Measurements from ENCODE around the gene SMIM29.

SMIM29 gene

GRCh38 chr6:34277763-34278112 lies 28.9 kb upstream of the SMIM29 start:
- DNase-seq = no peak
- in situ Hi-C loops (cut with HindIII; ENCODE audit: low pct_ligation_motif_present, low sequenced_read_pairs) = no loop called here
- TF ChIP-seq, protein P1, sequence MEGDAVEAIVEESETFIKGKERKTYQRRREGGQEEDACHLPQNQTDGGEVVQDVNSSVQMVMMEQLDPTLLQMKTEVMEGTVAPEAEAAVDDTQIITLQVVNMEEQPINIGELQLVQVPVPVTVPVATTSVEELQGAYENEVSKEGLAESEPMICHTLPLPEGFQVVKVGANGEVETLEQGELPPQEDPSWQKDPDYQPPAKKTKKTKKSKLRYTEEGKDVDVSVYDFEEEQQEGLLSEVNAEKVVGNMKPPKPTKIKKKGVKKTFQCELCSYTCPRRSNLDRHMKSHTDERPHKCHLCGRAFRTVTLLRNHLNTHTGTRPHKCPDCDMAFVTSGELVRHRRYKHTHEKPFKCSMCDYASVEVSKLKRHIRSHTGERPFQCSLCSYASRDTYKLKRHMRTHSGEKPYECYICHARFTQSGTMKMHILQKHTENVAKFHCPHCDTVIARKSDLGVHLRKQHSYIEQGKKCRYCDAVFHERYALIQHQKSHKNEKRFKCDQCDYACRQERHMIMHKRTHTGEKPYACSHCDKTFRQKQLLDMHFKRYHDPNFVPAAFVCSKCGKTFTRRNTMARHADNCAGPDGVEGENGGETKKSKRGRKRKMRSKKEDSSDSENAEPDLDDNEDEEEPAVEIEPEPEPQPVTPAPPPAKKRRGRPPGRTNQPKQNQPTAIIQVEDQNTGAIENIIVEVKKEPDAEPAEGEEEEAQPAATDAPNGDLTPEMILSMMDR (IDR thresholded peaks at IDR 0.05; ENCODE audit: low read depth, low read length, missing control alignments) = no peak
- Histone ChIP-seq H3K27me3 (replicated peaks) (no peaks in the 10 kb centered on the region), H3K4me3 (ENCODE audit: low read depth, low read length) (no peak overlapping the region), H3K36me3 (replicated peaks) (peaks cover 2% of the 10 kb centered on the region), H3K27ac (no peak overlapping the region)

GRCh38 chr6:34276881-34277762 lies 28.3 kb upstream of the SMIM29 start:
- no peak for DNase-seq
- TF ChIP-seq, protein P1 (IDR thresholded peaks at IDR 0.05; ENCODE audit: low read depth, low read length, missing control alignments) = no peak
- H3K27ac ChIP-seq = no peak overlapping the region
- in situ Hi-C loops (cut with HindIII; ENCODE audit: low pct_ligation_motif_present, low sequenced_read_pairs) = no loop called here
- no peaks in the 10 kb centered on the region for H3K27me3 ChIP-seq (replicated peaks)
- no peak overlapping the region for H3K4me3 ChIP-seq (ENCODE audit: low read depth, low read length)
- H3K36me3 ChIP-seq (replicated peaks) = peaks cover 2% of the 10 kb centered on the region

DNA sequence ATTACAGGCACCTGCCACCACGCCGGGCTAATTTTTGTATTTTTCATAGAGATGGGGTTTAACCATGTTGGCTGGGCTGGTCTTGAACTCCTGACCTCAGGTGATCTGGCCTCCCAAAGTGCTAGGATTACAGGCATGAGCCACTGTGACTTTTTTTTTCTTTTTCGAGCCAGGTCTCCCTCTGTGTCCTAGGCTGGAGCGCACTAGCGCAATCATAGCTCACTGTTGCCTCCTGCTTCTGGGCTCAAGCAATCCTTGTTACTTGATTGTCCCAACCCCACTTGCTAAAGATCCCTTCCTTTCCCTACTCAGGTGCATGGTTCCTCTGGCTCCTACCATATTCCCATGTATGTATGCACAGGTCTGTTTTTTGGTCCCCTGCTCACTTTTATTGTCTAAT lies 27.4 kb upstream of the SMIM29 start:
- Histone ChIP-seq H3K4me3 (ENCODE audit: low read depth, low read length) (no peak overlapping the region), H3K27me3 (replicated peaks) (no peaks in the 10 kb centered on the region), H3K36me3 (replicated peaks) (peaks cover 2% of the 10 kb centered on the region), H3K27ac (no peak overlapping the region)
- no peak for DNase-seq
- in situ Hi-C loops (cut with HindIII; ENCODE audit: low pct_ligation_motif_present, low sequenced_read_pairs) = no loop called here
- TF ChIP-seq, protein P1 (IDR thresholded peaks at IDR 0.05; ENCODE audit: low read depth, low read length, missing control alignments) = no peak

- no peak overlapping the region for H3K27ac ChIP-seq
- in situ Hi-C loops (cut with HindIII; ENCODE audit: low pct_ligation_motif_present, low sequenced_read_pairs) = no loop called here
- H3K4me3 ChIP-seq (ENCODE audit: low read depth, low read length) = no peak overlapping the region
- H3K36me3 ChIP-seq (replicated peaks) = peaks cover 2% of the 10 kb centered on the region
- TF ChIP-seq, protein P1 (IDR thresholded peaks at IDR 0.05; ENCODE audit: low read depth, low read length, missing control alignments) = no peak
- no peak for DNase-seq
- H3K27me3 ChIP-seq (replicated peaks) = no peaks in the 10 kb centered on the region
Measured at GRCh38 chr6:34275128-34275804, 26.5 kb upstream of the SMIM29 start.

GRCh38 chr6:34274129-34274528 lies 25.3 kb upstream of the SMIM29 start:
- in situ Hi-C loops (cut with HindIII; ENCODE audit: low pct_ligation_motif_present, low sequenced_read_pairs) = no loop called here
- no peak overlapping the region for H3K27ac ChIP-seq
- no peak for DNase-seq
- no peak overlapping the region for H3K4me3 ChIP-seq (ENCODE audit: low read depth, low read length)
- TF ChIP-seq, protein P1 (IDR thresholded peaks at IDR 0.05; ENCODE audit: low read depth, low read length, missing control alignments) = no peak
- H3K36me3 ChIP-seq (replicated peaks) = no peaks in the 10 kb centered on the region
- no peaks in the 10 kb centered on the region for H3K27me3 ChIP-seq (replicated peaks)

All from brain microvascular endothelial cell (primary cell).